ENCODE measurements around the gene FBXL16.
"Not testable (repeated sequence)": the region's sequence is repeated elsewhere in the genome, so short reads cannot be mapped to it uniquely, and the experiment has no call there.

FBXL16 gene

DNA sequence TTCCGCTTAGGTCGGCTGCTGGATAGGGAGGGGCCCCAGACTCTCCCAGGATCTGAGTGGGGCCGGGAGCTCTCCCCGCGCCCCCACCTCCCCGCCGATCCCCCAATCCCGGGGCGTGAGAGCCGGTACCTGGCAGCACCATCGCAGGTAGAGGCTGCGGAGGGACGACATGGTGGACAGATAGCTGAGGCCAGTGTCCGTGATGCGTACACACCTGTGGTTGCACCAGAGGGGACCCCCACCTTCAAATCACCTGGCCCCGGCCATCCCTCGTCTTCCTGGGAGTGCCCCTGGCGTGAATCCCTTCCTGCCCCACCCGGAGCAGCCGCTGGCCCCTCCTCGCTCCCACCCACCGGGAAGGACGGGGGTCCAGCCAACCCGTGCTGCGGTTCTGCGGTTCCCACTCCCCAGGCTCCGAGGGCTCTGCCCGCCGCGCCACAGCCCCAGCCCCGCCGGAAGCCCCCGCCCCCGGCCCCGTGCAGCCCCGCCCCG, 10.7 kb downstream of the FBXL16 start:
- in situ Hi-C loops (cut with MboI; ENCODE audit: low sequenced_read_pairs) = no loop called here

DNA sequence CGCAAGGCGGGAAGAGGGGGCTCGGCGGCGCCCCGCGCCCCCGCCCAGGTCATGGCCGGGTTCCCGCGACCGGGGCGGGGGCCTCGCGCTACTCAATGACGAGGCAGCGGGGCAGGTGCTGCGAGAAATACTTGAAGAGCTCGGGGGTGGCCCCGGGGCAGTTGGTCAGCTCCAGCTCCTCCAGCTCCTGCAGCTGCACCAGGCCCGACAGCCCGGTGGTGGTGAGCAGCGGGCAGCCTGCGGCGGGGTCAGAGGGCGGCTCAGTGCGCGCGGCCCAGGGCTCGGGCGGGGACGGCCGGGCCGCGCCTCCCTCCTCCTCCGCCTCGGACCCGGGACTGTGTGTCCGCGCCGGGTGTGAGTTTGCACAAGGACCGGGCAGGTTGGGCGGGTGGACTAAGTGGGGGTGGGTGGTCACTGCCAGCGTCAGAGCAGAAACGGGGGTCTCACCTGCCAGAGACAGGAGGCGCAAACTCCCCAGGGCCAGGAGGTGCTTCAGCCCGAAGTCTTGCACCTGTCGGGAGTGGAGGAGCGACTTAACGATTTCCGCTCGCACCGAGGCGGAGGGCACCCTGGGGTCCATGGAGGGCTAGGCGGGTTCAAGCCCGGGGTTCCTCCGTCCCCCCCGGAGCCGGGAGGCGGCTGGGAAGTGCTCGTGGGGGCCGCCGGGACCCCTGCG, 11.3 kb downstream of the FBXL16 start:
- in situ Hi-C loops (cut with MboI; ENCODE audit: low sequenced_read_pairs) = no loop called here

DNA sequence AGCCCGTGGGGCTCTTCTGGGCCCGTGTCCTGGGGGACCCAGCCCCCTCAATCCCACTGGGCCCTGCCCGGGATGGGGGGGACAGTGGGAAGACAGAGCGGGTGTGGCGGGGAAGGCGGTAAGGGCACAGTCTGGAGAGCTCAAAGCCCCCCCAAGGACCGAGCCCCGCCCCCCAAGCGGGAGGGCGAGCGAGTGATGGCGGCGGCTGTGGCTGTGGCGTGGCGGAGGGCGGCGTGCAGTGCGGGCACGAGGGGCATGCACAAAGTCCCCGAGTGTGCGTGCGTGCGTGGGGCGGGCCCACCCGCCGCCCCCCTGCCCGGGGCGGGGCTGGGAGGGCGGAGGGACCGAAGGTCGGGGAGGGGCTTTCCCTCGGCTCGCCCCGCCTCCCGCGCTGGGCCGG, 11.8 kb downstream of the FBXL16 start:
- in situ Hi-C loops (cut with MboI; ENCODE audit: low sequenced_read_pairs) = no loop called here

DNA sequence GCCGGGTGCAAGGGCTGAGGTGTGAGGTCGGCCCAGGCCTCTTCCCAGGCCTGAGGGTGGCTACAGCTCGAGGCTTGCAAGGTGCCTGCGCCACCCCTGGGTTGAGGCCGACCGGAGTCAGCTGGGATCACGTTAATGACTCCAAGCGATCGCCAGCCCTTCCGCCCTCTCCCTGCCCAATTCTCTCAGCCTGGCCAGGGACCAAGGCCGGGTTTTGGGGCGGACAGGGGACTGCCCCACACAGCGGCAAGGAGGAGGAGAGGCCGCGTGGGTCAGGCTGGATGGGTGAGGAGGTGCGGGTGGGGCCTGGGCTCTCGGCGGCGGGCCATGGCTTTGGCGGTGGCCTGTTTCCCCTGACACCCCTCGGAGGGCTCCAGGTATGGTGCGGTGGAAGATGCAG, 12.2 kb downstream of the FBXL16 start:
- in situ Hi-C loops (cut with MboI; ENCODE audit: low sequenced_read_pairs) = no loop called here

DNA sequence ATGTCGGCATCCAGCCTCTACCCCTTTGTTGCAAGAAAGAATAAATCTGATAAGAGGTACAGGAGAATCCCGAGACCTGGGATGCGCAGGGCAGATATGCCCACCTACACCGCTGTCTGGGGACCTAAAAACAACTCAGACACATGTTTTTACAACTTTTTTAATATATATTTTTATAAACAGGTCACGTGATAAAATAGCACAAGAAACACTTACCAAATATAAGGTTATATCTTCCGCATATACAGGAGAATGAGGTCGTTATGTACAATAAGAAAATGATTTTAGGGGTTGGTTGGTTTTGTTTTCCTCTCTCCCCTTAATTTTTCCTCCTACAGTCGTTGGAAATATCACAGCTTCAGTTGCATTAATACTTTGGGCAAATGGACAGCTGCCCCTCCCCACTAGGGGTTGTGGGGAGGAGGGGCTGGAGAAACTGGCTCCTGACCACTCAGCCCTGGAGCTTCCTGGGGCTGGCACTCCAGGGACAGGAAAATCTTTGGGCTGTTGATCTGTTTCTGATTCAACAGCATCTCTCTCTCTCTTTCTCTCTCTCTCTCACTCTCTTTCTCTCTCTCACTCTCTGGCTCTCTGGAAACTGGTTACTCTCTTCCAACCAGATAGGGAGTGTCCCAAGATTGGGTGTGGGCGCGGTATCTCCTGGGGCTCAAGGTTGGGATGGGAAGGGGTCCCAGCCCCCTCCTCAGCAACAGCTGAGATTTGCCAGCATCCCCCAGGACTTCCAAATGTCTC, 13.1 kb downstream of the FBXL16 start:
- in situ Hi-C loops (cut with MboI; ENCODE audit: low sequenced_read_pairs) = no loop called here

DNA sequence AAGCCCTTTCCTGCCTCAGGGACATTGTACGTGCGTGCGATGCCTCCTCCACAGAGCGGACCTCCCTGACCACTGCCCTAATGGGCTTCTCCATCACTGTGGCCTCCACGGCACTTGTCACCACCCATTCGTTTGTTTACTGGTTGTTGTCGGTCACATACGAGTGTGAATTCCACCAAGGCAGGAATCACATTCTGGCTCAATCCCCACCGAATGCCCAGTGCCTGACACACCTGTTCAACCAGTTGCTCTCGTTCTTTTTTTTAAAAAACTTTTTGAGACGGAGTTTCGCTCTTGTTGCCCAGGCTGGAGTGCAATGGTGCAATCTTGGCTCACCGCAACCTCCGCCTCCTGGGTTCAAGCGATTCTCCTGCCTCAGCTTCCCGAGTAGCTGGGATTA, 14.4 kb downstream of the FBXL16 start:
- in situ Hi-C loops (cut with MboI; ENCODE audit: low sequenced_read_pairs) = not testable (repeated sequence)

DNA sequence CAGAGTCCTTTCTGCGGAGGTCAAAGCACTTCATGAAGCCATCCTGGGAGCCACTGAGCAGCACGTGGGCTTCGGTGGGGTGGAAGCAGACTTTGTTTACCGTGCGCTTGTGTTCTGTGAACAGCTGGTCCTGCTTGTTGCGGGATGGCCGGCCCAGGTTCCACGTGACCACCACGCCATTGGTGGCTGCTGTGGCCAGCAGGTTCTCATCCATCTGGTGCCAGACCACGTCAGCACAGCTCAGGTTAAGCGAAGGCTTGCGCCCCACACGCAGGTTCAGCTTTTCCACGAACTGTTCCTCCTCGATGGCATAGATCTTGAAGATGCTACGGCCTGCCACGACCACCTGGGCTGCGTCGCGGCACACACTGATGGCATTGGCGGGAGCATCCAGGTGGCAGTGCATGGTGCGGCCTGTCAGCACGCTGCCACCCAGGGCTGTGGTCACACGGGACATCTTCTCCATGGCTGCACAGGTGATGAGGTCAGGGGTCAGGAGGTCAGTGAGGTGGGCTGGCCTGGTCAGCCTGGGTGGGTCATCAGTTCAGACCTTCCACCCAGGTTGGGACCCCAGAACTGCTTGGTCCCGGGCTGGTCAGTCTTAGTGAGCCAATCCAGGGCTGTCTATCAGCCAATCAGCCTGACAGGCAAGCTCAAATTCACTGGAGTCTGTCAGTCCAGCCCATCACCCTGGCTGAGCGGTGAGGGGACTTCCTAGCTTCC, 16.3 kb downstream of the FBXL16 start:
- in situ Hi-C loops (cut with MboI; ENCODE audit: low sequenced_read_pairs) = no loop called here

DNA sequence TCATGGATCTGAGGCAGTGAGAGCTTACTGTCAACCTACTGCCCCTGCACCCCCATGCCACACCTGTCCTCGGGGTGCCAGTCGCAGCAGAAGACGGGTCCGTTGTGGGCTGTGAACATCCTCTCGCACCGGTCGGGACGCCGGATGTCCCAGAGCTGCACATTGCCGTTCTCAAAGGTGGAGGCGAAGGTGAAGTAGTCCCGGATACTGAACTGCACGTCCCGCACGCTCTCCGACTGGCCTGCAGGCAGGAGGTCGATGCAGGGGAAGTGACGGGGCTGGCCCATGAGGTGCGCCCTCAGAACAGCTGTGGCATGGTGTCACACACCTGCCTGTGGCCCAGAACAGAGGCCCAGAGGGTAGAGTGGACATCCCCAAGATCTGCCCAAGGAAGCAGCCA, 18.1 kb downstream of the FBXL16 start:
- in situ Hi-C loops (cut with MboI; ENCODE audit: low sequenced_read_pairs) = no loop called here

DNA sequence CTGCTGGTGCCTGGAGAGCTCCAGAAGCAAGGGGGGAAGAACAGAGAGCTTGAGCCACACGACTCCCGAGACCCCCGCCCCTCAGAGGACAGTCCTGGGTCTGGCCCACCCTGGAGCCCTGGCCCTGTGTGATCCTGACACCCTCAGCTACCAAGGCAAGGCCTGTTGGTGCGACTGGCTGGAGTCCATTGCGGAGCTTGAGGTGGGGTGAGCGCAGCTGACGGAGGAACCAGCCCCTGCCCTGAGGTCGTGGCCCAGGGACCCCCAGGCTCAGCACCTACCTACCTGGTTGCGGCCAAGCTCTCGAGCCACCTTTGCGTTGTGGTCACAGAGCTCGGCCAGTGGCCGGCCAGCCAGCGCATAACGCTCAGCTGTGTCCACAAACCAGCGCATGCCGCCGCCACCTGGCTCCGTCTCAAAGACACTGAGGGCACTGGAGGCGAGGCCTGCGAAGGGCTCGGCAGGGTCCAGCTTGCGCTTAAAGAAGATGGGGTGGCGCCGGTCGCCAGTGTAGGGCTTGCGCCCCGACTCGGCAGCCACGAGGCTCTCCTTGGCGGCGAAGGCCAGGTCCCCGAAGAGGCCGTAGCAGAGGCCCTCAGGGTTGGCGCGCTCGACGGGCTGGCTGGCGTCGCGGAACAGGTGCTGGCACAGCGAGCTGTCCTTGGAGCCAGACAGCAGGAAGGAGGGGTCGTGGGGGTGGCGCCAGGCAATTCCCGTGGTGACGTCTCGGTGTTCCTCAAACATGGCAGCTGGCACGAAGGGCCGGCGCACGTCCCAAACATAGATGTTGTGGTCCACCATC, 18.9 kb downstream of the FBXL16 start:
- in situ Hi-C loops (cut with MboI; ENCODE audit: low sequenced_read_pairs) = no loop called here

DNA sequence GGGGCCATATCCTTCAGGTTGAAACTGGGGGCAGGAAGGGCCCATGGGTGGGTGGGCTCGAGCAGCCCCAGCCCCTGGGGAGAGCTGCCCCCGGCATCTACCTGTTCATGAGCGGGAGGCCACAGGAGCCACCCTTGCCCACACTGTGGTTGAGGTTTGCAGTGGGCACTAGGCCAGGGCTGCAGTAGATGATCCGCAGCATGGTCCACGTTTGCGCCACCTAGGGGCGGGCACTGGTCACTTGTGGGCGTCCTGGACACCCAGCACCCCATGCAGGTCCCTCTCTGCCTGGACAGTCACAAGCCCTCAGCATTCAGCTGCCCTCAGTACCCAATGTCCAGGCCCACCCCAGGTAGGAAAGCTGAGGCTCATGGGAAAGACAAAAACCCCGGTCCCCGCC, 19.6 kb downstream of the FBXL16 start:
- in situ Hi-C loops (cut with MboI; ENCODE audit: low sequenced_read_pairs) = no loop called here

DNA sequence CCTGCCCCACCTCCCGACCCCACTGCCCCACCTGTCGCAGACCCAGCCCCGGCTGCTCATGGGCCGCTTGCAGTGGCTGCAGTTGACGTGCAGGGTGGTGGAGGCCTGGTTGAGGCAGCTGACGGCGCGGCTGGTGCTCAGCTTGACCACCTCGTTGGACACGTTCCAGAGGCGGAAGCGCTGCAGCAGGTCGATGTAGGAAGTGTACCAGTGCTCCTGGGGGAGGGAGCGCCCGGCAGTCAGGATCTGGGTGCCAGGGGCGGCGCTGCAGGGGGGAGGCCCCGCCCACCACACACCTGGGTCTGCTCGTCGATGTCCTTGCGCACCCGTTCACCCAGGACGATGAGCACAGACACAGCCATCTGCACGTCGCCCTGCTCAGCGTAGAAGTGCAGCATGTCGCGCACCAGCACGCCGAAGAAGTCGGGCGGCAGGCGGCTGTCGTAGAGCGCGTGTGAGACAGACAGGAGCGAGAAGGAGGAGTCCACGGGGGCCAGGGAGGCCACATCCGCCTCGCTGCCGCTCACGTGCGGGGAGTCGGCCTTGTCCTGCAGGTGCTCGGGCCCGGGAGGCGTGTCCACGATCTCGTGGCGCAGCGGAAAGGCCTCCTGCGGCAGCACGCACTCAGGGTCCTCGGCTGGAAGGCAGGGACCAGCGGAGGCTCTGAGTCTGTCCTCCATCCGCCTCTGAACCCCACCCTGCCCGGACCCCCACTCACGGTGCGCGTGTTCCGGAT, 20.5 kb downstream of the FBXL16 start:
- in situ Hi-C loops (cut with MboI; ENCODE audit: low sequenced_read_pairs) = no loop called here

DNA sequence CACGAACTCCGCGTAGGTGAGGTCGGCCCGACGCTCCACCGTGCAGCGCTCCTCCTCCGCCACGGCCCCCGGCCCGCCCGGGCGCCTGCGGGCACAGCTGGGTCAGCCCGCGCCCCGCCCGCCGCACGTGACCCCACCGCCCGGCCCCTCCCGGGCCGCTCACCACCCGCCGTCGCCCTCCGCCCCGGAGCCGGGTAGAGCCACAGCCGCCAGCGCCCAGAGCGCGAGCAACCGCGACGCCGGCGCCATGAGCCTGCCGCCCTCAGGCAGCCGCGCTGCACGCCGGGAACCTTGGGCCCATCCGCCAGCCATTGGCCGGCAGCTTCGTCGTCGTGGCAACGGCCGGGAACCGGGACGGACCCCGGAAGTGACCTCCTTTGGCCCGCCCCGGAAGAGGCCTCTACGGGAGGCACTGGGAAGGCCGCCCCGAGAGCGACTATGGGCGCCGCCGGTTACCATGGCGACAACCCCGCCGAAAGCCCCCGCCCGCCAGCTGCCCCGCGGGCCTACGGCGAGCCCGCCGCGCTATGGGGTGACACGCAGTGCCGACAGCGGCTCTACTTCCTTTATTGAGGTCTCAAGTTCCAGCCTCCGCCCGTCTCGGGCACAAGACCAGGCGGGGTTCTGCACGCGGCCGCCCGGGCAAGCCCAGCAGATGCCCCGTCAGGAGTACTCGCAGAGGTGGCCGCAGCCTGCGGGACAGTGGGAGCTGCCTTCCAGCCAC, 21.4 kb downstream of the FBXL16 start, which contains the start of gene JMJD8:
TSS of gene JMJD8 (minus strand) at position 264 of the 724 bp plus-strand sequence. CDS start at position 249, 15 bp downstream.
- in situ Hi-C loops (cut with MboI; ENCODE audit: low sequenced_read_pairs) = no loop called here

DNA sequence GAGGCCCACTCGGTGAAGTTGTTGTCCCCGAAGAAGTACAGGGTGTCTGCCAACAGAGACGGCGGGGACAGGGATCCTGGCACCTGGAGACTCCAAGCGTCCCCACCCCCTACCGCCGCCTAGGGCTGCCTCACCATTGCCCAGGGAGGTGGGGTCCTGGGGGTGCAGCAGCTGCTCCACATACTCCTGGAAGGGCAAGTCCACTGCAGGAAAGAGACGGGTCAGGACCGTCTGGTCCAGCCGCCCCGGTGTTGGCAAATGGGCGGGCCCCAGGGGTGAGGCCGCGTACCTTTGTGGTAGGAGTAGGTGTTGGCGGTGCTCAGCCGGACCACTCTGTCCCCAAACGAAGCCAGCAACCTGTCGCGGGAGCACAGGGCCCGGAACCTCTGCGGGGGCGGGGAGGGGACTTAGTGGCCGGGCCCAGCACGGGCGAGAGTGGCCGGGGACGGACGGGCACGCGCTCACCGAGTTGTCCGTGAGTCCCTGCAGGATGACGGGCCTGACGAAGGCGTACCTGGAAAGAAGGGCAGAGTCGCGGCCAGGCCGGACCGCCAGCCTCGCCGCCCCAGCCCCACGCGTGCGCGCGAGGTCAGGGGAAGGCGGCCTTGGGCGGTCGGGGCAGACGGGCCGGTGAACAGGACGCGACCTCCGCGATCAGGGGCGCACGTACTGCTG, 22.1 kb downstream of the FBXL16 start:
- in situ Hi-C loops (cut with MboI; ENCODE audit: low sequenced_read_pairs) = no loop called here

DNA sequence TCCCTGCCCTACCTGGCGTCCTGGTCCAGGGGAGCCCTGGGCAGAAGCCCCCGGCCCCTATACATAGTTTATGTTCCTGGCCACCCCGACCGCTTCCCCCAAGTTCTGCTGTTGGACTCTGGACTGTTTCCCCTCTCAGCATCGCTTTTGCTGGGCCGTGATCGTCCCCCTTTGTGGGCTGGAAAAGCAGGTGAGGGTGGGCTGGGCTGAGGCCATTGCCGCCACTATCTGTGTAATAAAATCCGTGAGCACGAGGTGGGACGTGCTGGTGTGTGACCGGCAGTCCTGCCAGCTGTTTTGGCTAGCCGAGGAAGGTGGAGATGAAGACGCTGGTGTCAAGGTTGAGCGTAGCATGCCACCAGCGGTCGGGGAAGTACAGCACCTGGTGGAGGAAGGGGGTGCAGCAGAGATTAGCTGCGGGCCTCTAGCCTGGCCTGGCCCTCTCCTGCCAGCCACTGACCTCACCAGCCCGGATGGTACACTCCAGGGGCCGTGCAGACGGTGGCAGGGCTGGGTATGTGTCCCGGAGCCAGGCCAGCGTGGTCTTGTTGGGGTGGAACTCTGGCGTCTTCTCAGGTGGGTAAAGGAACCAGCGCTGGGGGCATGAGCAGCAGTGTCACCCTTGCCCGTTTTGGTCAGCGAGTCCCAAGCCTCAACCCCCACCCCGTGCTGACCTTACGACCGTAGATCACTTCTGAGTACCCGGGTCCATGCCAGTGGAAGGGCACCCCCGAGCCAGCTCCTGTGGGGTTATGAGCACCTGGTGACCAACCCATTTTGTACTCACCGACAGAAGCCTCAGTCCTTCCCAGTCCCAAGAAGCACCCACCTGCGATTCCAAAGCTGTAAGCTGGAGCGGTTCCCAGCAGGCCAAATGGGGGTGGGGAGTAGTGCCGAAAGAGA, 22.9 kb downstream of the FBXL16 start:
- in situ Hi-C loops (cut with MboI; ENCODE audit: low sequenced_read_pairs) = no loop called here

DNA sequence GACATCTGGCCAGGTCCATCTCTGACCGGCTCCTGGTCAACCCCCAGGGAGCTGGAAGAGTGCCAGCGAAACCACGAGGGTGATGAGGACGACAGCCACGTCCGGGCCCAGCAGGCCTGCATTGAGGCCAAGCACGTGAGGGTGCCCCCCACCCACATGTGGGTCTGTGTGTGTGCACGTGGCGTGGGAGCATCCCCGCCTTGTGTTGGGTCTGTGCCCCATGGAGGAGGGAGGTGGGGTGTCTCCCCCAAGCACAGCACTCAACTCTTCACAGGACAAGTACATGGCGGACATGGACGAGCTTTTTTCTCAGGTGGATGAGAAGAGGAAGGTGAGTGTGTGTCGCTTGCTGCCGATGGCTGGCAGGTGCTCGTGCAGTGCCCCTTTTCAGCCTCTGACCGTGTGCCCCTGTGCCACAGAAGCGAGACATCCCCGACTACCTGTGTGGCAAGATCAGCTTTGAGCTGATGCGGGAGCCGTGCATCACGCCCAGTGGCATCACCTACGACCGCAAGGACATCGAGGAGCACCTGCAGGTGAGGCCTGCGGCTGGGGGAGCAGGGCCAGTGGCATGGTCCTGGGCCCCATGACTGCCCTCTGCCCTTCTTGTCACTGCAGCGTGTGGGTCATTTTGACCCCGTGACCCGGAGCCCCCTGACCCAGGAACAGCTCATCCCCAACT, 23.7 kb downstream of the FBXL16 start:
- in situ Hi-C loops (cut with MboI; ENCODE audit: low sequenced_read_pairs) = no loop called here

DNA sequence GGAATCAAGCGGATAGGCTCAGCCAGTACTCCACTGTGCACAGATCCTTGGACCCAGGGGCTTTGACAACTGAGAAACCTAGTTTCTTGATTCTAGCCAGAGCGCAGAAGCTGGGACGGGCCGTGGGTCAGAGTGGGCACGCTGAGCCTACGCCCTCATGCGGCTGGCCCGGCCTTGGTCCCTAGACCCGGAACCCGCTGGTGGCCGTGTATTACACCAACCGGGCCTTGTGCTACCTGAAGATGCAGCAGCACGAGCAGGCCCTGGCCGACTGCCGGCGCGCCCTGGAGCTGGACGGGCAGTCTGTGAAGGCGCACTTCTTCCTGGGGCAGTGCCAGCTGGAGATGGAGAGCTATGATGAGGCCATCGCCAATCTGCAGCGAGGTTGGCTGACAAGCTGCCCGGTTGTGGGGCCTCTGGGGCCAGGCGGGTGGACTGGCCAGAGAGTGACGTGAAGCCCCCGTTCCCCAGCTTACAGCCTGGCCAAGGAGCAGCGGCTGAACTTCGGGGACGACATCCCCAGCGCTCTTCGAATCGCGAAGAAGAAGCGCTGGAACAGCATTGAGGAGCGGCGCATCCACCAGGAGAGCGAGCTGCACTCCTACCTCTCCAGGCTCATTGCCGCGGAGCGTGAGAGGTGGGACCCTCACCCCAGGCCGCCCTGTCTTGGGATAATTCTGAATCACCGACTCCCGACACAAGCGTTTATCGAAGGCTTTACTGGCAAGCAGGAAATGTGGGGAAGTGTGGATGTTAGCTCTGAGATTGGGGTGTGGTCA, 24.4 kb downstream of the FBXL16 start:
- in situ Hi-C loops (cut with MboI; ENCODE audit: low sequenced_read_pairs) = no loop called here

DNA sequence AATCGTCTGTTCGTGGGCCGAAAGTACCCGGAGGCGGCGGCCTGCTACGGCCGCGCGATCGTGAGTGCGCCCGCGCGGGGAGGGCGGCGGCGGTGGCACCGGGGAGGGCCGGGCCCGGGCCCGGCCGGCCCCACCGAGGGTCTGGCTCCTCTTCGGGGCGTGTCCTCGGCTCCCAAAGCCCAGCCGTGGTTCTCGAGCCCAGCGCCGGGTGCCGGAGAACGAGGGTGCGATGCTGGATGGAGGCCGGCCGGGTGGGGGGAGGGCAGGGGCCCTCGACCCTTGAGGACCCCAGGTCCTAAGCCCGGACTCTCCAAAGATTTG, 25.0 kb downstream of the FBXL16 start:
- in situ Hi-C loops (cut with MboI; ENCODE audit: low sequenced_read_pairs) = no loop called here

Measured in HL-60/S4 (cell line).